SK-N-SH (cell line): Measurements from ENCODE around the gene DENND1A. TPM values are rescaled to one million over a fixed set of nuclear protein-coding genes. Genes with fewer than 3 reads are reported as not detected.
A peak's percentile ranks its signal among the peaks of the same experiment; 100 is the strongest.

Source experiments
- CTCF ChIA-PET: fragments of 300-600, 350-600 bp; formaldehyde crosslinking; extraction: SDS; loops from one replicate; lab custom pipeline; 2021; lab: Yijun Ruan, JAX
- POLR2A ChIA-PET: fragments of 350-600 bp; sonication (Branson Sonifier 250); formaldehyde crosslinking; extraction: SDS; loops from one replicate; lab custom pipeline; 2020; ENCODE audit warnings: antibody characterized with exemption, inconsistent platforms; lab: Yijun Ruan, JAX
- DNase-seq: peaks from one replicate; pipeline ENCODE4 v3.0.0; 2012
- H2AFZ ChIP-seq: fragments of 200-600 bp; sonication (generic); 2 replicates; pipeline ENCODE4 v1.8.1; 2016; ENCODE audit warnings: antibody characterized with exemption, mild to moderate bottlenecking, low read depth
- H3F3A ChIP-seq: fragments of 200-600 bp; sonication (generic); replicated peaks from 2 replicates; pipeline ENCODE3; 2016; ENCODE audit warnings: antibody characterized with exemption, mild to moderate bottlenecking; ENCODE audit not compliant: insufficient read depth
- H3K27ac ChIP-seq, 2 experiments: fragments of 200-500 bp in 1 of 2; fragments of 200-600 bp in 1 of 2; sonication (Bioruptor generic) in 1 of 2; sonication (generic), shearing (Covaris generic) in 1 of 2; 2 replicates each; pipeline versions ENCODE4 v1.5.1 to v1.6.1; 2014 to 2016; ENCODE audit warnings: low read depth in 2 of 2, inconsistent platforms in 1 of 2, low read length in 1 of 2, mild to moderate bottlenecking in 1 of 2, mixed read lengths in 1 of 2
- H3K27me3 ChIP-seq: fragments of 200-600 bp; sonication (generic), shearing (Covaris generic); 2 replicates; pipeline ENCODE4 v1.6.1; 2016; ENCODE audit warnings: mixed run types; ENCODE audit not compliant: insufficient read depth
- H3K36me3 ChIP-seq, 2 experiments: fragments of 200-500 bp in 1 of 2; fragments of 200-600 bp in 1 of 2; sonication (Bioruptor generic) in 1 of 2; sonication (generic) in 1 of 2; replicated peaks in 1 of 2; 2 replicates each; pipeline versions ENCODE3 to v1.5.1; 2014 to 2016; ENCODE audit warnings: low read length in 1 of 2, mild to moderate bottlenecking in 1 of 2; ENCODE audit not compliant: insufficient read depth in 2 of 2, control insufficient read depth in 1 of 2
- H3K4me1 ChIP-seq, 2 experiments: fragments of 200-500 bp in 1 of 2; fragments of 200-600 bp in 1 of 2; sonication (Bioruptor generic) in 1 of 2; sonication (generic), shearing (Covaris generic) in 1 of 2; 2 replicates each; pipeline versions ENCODE4 v1.5.1 to v1.6.1; 2014 to 2016; ENCODE audit warnings: low read depth in 1 of 2, low read length in 1 of 2, mixed run types in 1 of 2; ENCODE audit not compliant: insufficient read depth in 2 of 2, control insufficient read depth in 1 of 2
- H3K4me2 ChIP-seq: fragments of 200-600 bp; sonication (generic), shearing (Covaris generic); 2 replicates; pipeline ENCODE4 v1.6.1; 2017; ENCODE audit warnings: mixed run types
- H3K4me3 ChIP-seq, 2 experiments: fragments of 200-500 bp in 1 of 2; fragments of 200-600 bp in 1 of 2; sonication (Bioruptor generic) in 1 of 2; sonication (generic), shearing (Covaris generic) in 1 of 2; 2 replicates each; pipeline versions ENCODE4 v1.5.1 to v1.8.1; 2014 to 2016; ENCODE audit warnings: low read depth in 2 of 2, inconsistent platforms in 1 of 2, low read length in 1 of 2, mild to moderate bottlenecking in 1 of 2, mixed read lengths in 1 of 2, moderate library complexity in 1 of 2
- H3K79me2 ChIP-seq: fragments of 200-600 bp; sonication (generic); 2 replicates; pipeline ENCODE4 v1.8.1; 2017; ENCODE audit warnings: mild to moderate bottlenecking; ENCODE audit not compliant: insufficient read depth
- H3K9ac ChIP-seq: fragments of 200-600 bp; sonication (generic); 2 replicates; pipeline ENCODE4 v1.6.1; 2017; ENCODE audit warnings: mixed run types
- H3K9me2 ChIP-seq: fragments of 200-600 bp; sonication (generic); 2 replicates; pipeline ENCODE4 v1.6.1; 2017; ENCODE audit warnings: mixed run types
- H3K9me3 ChIP-seq: fragments of 200-600 bp; sonication (generic); 2 replicates; pipeline ENCODE4 v1.6.1; 2017; ENCODE audit warnings: mixed run types, mild to moderate bottlenecking, moderate library complexity
- H4K20me1 ChIP-seq: fragments of 200-600 bp; sonication (generic); 2 replicates; pipeline ENCODE4 v1.6.1; 2017; ENCODE audit warnings: mild to moderate bottlenecking, mixed run types; ENCODE audit not compliant: insufficient read depth
- CHD2 ChIP-seq: fragments of 150-350 bp; IDR thresholded peaks from 2 replicates; pipeline ENCODE4 v1.6.1; 2018; ENCODE audit warnings: low read length; ENCODE audit not compliant: partially characterized antibody
- EP300 ChIP-seq, 2 experiments: IDR thresholded peaks; 2 replicates each; pipeline versions ENCODE4 v1.4.0 to v1.6.1; 2012; ENCODE audit warnings: borderline replicate concordance in 1 of 2, low read depth in 1 of 2, low read length in 1 of 2
- EZH2phosphoT487 ChIP-seq: fragments of 200-600 bp; sonication (generic); IDR thresholded peaks from 2 replicates; pipeline ENCODE4 v1.6.1; 2017; ENCODE audit warnings: low read depth, mixed run types, mild to moderate bottlenecking, antibody characterized with exemption, moderate library complexity, borderline replicate concordance
- FOXM1 ChIP-seq: IDR thresholded peaks from 2 replicates; pipeline ENCODE4 v1.4.0; 2012; ENCODE audit warnings: low read depth, mild to moderate bottlenecking
- GABPA ChIP-seq: IDR thresholded peaks from 2 replicates; pipeline ENCODE4 v1.4.0; 2012; ENCODE audit warnings: low read depth, mild to moderate bottlenecking
- GATA2 ChIP-seq: sonication (generic); formaldehyde crosslinking; IDR thresholded peaks from 2 replicates; pipeline ENCODE4 v1.5.0; 2020; ENCODE audit warnings: mild to moderate bottlenecking, missing genetic modification reagents
- IRF3 ChIP-seq: fragments of 150-350 bp; IDR thresholded peaks from 2 replicates; pipeline ENCODE4 v1.6.1; 2016; ENCODE audit warnings: mild to moderate bottlenecking, low read depth, low read length
- JUND ChIP-seq: IDR thresholded peaks from 2 replicates; pipeline ENCODE4 v1.4.0; 2012
- MEF2A ChIP-seq: IDR thresholded peaks from 2 replicates; pipeline ENCODE4 v1.4.0; 2012; ENCODE audit warnings: low read depth, borderline replicate concordance
- MXI1 ChIP-seq: IDR thresholded peaks from 2 replicates; pipeline ENCODE4 v1.6.1; 2012; ENCODE audit warnings: mild to moderate bottlenecking, low read depth, low read length, improper control_type of control experiment
- NFIC ChIP-seq: IDR thresholded peaks from 2 replicates; pipeline ENCODE4 v1.4.0; 2012; ENCODE audit warnings: borderline replicate concordance
- NRF1 ChIP-seq: IDR thresholded peaks from 2 replicates; pipeline ENCODE4 v1.6.1; 2012; ENCODE audit warnings: low read depth, mild to moderate bottlenecking, low read length
- RAD21 ChIP-seq: IDR thresholded peaks from 2 replicates; pipeline ENCODE4 v1.6.1; 2012; ENCODE audit warnings: mild to moderate bottlenecking, low read length
- SIN3A ChIP-seq: IDR thresholded peaks from 2 replicates; pipeline ENCODE4 v1.6.1; 2012; ENCODE audit warnings: low read depth, mild to moderate bottlenecking, low read length, moderate library complexity, borderline replicate concordance
- SMC3 ChIP-seq: IDR thresholded peaks from 2 replicates; pipeline ENCODE4 v1.6.1; 2012; ENCODE audit warnings: low read depth, low read length, improper control_type of control experiment
- TAF1 ChIP-seq: IDR thresholded peaks from 2 replicates; pipeline ENCODE4 v1.6.1; 2012; ENCODE audit warnings: low read depth, mild to moderate bottlenecking, low read length, moderate library complexity, borderline replicate concordance
- TCF12 ChIP-seq: IDR thresholded peaks from 2 replicates; pipeline ENCODE4 v1.4.0; 2012
- TEAD4 ChIP-seq: IDR thresholded peaks from 2 replicates; pipeline ENCODE4 v1.4.0; 2012; ENCODE audit warnings: mild to moderate bottlenecking, borderline replicate concordance; ENCODE audit not compliant: insufficient read depth
- YY1 ChIP-seq: IDR thresholded peaks from 2 replicates; pipeline ENCODE4 v1.4.0; 2012; ENCODE audit warnings: low read depth, mild to moderate bottlenecking
- WGBS: methylation state at CpG from one replicate; pipeline ENCODE4 v1.1.6; 2017; ENCODE audit warnings: low lambda C conversion rate; 5-methylcytosine and 5-hydroxymethylcytosine counted together
- polyA plus RNA-seq, 3 experiments: library from polyadenylated mRNA; depleted of rRNA; stranded (reverse); fragments of >200 nt; gene quantifications; 2 replicates each; pipeline ENCODE4 v1.2.3, GENCODE V29; 2012
- TF ChIP-seq, protein P1 (sequence below): IDR thresholded peaks from 2 replicates; pipeline ENCODE4; 2012
- TF ChIP-seq, protein P2 (sequence below): IDR thresholded peaks from 2 replicates; pipeline ENCODE4 v1.4.0; 2012; ENCODE audit warnings: low read depth, borderline replicate concordance
- TF ChIP-seq, protein P3 (sequence below): IDR thresholded peaks from 2 replicates; pipeline ENCODE4 v1.6.1; 2012; ENCODE audit warnings: mild to moderate bottlenecking, low read depth, low read length, moderate library complexity

Gene DENND1A
- polyA plus RNA-seq, 1 of the 3 experiments (the other 2 are of a cell fraction) = 25.4 TPM

DNA sequence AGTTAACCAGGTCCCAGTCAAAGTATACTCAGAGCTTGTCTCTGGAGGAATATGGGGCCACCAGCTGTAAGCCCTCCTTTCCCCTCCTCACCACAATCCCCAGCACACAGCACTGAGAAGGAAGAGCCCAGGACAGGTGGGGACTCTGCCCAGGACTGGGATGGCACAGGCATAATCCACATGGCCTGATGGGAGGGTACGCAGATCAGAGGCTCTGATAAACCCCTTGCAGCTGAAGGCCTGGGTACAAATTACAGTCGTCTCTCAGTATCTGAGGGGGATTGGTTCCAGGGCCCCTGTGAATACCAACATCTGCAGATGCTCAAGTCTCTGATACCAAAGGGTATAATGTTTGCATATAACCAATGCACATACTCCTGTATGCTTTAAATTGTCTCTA, 328.1 kb downstream of the DENND1A start:
- TF ChIP-seq GABPA = no peak
- TF ChIP-seq RAD21 = peak; percentile 21; the same call in 1 of the 2 replicates
- TF ChIP-seq MXI1 = peak; percentile 26; the same call in 1 of the 2 replicates
- no peak for TF ChIP-seq YY1
- TF ChIP-seq EP300 (IDR thresholded peaks at IDR 0.05; ENCODE audit: borderline replicate concordance in 1 of 2, low read depth in 1 of 2, low read length in 1 of 2) = peak in 1 of 2 experiments; percentile 55; a peak in 1 of 4 replicates
- no peak for TF ChIP-seq EZH2phosphoT487
- TF ChIP-seq, protein P1, sequence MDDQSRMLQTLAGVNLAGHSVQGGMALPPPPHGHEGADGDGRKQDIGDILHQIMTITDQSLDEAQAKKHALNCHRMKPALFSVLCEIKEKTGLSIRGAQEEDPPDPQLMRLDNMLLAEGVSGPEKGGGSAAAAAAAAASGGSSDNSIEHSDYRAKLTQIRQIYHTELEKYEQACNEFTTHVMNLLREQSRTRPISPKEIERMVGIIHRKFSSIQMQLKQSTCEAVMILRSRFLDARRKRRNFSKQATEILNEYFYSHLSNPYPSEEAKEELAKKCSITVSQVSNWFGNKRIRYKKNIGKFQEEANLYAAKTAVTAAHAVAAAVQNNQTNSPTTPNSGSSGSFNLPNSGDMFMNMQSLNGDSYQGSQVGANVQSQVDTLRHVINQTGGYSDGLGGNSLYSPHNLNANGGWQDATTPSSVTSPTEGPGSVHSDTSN = no peak
- no peak for TF ChIP-seq FOXM1
- no peak for TF ChIP-seq IRF3
- peak; percentile 89 for TF ChIP-seq GATA2 (CRISPR knock-in tag)
- TF ChIP-seq SIN3A = no peak
- no peaks in the 10 kb centered on the region for H3K36me3 ChIP-seq
- H3K4me1 ChIP-seq = peaks cover 0 to 17% of the 10 kb centered on the region in 2 experiments; a peak in 2 of 4 replicates
- WGBS = 79% methylated on average over 2 of the region's 2 CpGs
- no peaks in the 10 kb centered on the region for H3F3A ChIP-seq
- H3K4me2 ChIP-seq = no peak overlapping the region
- no peaks in the 10 kb centered on the region for H3K79me2 ChIP-seq
- no peaks in the 10 kb centered on the region for H3K9me3 ChIP-seq
- no peaks in the 10 kb centered on the region for H3K27me3 ChIP-seq
- H4K20me1 ChIP-seq = no peaks in the 10 kb centered on the region
- H2AFZ ChIP-seq = no peak overlapping the region
- ChIA-PET POLR2A (no interaction called here), CTCF (interaction anchor here (1.0 kb wide), 1 partner anchor 439 kb away, joined by 3 read pairs; no protein-coding TSS in a partner anchor)
- no peak overlapping the region; a peak in 1 of 4 replicates for H3K27ac ChIP-seq
- H3K9ac ChIP-seq = no peak overlapping the region
- no peak overlapping the region for H3K4me3 ChIP-seq
- DNase-seq = peak; percentile 61
- no peaks in the 10 kb centered on the region for H3K9me2 ChIP-seq

DNA sequence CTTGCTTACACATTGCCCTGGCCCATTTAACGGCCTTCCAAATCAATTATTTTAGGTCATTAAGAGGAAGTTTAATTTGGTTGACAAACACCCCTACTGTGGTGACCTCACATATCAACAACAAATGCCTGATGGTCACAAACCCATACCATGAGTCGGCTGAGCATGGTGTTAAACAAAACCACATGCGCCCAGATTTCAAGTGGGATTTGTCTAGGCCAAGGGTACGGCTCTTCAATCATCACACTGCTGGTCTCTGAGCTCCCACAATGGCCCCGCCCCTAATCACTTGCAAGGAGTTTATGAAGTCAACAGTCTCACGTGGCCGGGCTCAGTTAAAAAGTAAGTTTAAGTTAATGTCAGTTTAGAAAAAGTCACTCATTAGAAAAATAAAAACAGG, 330.1 kb downstream of the DENND1A start:
- H3K9me2 ChIP-seq = no peaks in the 10 kb centered on the region
- no peaks in the 10 kb centered on the region for H3F3A ChIP-seq
- H3K4me3 ChIP-seq = no peak overlapping the region
- 89% methylated on average over 7 of the region's 7 CpGs for WGBS
- no peak overlapping the region for H3K4me2 ChIP-seq
- H2AFZ ChIP-seq = no peak overlapping the region
- H3K27me3 ChIP-seq = no peaks in the 10 kb centered on the region
- H3K27ac ChIP-seq = no peak overlapping the region
- ChIA-PET CTCF (interaction anchor here (2.6 kb wide), 1 partner anchor 16 kb away, joined by 6 read pairs; no protein-coding TSS in a partner anchor), POLR2A (no interaction called here)
- H3K36me3 ChIP-seq = no peaks in the 10 kb centered on the region
- H3K9ac ChIP-seq = no peak overlapping the region
- no peaks in the 10 kb centered on the region for H3K79me2 ChIP-seq
- peaks cover 0 to 32% of the 10 kb centered on the region in 2 experiments; a peak in 2 of 4 replicates for H3K4me1 ChIP-seq
- no peaks in the 10 kb centered on the region for H3K9me3 ChIP-seq
- H4K20me1 ChIP-seq = no peaks in the 10 kb centered on the region
- DNase-seq = no peak
- TF ChIP-seq CHD2 (no peak), SMC3 (no peak), NRF1 (no peak), TAF1 (no peak), TEAD4 (no peak), JUND (no peak), RAD21 (no peak), MXI1 (no peak), MEF2A (no peak), TCF12 (no peak), NFIC (no peak)
- TF ChIP-seq, protein P2, sequence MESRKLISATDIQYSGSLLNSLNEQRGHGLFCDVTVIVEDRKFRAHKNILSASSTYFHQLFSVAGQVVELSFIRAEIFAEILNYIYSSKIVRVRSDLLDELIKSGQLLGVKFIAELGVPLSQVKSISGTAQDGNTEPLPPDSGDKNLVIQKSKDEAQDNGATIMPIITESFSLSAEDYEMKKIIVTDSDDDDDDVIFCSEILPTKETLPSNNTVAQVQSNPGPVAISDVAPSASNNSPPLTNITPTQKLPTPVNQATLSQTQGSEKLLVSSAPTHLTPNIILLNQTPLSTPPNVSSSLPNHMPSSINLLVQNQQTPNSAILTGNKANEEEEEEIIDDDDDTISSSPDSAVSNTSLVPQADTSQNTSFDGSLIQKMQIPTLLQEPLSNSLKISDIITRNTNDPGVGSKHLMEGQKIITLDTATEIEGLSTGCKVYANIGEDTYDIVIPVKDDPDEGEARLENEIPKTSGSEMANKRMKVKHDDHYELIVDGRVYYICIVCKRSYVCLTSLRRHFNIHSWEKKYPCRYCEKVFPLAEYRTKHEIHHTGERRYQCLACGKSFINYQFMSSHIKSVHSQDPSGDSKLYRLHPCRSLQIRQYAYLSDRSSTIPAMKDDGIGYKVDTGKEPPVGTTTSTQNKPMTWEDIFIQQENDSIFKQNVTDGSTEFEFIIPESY = no peak
- TF ChIP-seq, protein P3, sequence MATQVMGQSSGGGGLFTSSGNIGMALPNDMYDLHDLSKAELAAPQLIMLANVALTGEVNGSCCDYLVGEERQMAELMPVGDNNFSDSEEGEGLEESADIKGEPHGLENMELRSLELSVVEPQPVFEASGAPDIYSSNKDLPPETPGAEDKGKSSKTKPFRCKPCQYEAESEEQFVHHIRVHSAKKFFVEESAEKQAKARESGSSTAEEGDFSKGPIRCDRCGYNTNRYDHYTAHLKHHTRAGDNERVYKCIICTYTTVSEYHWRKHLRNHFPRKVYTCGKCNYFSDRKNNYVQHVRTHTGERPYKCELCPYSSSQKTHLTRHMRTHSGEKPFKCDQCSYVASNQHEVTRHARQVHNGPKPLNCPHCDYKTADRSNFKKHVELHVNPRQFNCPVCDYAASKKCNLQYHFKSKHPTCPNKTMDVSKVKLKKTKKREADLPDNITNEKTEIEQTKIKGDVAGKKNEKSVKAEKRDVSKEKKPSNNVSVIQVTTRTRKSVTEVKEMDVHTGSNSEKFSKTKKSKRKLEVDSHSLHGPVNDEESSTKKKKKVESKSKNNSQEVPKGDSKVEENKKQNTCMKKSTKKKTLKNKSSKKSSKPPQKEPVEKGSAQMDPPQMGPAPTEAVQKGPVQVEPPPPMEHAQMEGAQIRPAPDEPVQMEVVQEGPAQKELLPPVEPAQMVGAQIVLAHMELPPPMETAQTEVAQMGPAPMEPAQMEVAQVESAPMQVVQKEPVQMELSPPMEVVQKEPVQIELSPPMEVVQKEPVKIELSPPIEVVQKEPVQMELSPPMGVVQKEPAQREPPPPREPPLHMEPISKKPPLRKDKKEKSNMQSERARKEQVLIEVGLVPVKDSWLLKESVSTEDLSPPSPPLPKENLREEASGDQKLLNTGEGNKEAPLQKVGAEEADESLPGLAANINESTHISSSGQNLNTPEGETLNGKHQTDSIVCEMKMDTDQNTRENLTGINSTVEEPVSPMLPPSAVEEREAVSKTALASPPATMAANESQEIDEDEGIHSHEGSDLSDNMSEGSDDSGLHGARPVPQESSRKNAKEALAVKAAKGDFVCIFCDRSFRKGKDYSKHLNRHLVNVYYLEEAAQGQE = no peak
